PC-3 (cell line): ENCODE data around the gene TRAPPC8. TPM values are rescaled to one million over a fixed set of nuclear protein-coding genes. Genes with fewer than 3 reads are reported as not detected.
"Not testable (repeated sequence)": the region's sequence is repeated elsewhere in the genome, so short reads cannot be mapped to it uniquely, and the experiment has no call there.

Experiments used
- ATAC-seq: fragments of 200-7000 bp; cut with Tn5 transposase; 2 replicates; pipeline ENCODE4 v1.9.1; 2020; ENCODE audit warnings: mild to moderate bottlenecking, moderate library complexity
- BruUV-seq: library from RNA; stranded (reverse); fragments of 400-500 nt; replicated peaks from 2 replicates; lab custom pipeline; 2021; lab: Mats Ljungman, UMichigan
- CTCF ChIA-PET: fragments of 300-600 bp; sonication (Branson Sonifier 250); formaldehyde crosslinking; loops from one replicate; lab custom pipeline; 2022; ENCODE audit warnings: antibody characterized with exemption; lab: Charles Lee
- POLR2A ChIA-PET: fragments of 300-600 bp; sonication (Branson Sonifier 250); formaldehyde crosslinking; loops from one replicate; lab custom pipeline; 2022; ENCODE audit warnings: antibody characterized with exemption; ENCODE audit not compliant: unreplicated experiment; lab: Charles Lee
- DNase-seq: peaks from one replicate; pipeline ENCODE4 v3.0.0-alpha.2; 2015
- H2AFZ ChIP-seq: fragments of 300-600 bp; sonication (generic); 2 replicates; pipeline ENCODE4 v1.6.0; 2016; ENCODE audit warnings: antibody characterized with exemption, low read length
- H3F3A ChIP-seq: fragments of 300-600 bp; sonication (generic); one replicate; pipeline ENCODE4 v1.6.0; 2017; ENCODE audit warnings: antibody characterized with exemption, low read length, control low read depth, mild to moderate bottlenecking; ENCODE audit not compliant: unreplicated experiment
- H3K27ac ChIP-seq: fragments of 300-600 bp; sonication (generic); 2 replicates; pipeline ENCODE4 v1.5.1; 2016; ENCODE audit warnings: mild to moderate bottlenecking, low read length
- H3K27me3 ChIP-seq: fragments of 300-600 bp; sonication (generic); 2 replicates; pipeline ENCODE4 v1.6.1; 2016; ENCODE audit warnings: low read length, mixed read lengths
- H3K36me3 ChIP-seq: fragments of 300-600 bp; sonication (generic); 2 replicates; pipeline ENCODE4 v1.6.1; 2016; ENCODE audit warnings: low read depth, mixed run types, low read length, mixed read lengths
- H3K4me1 ChIP-seq: fragments of 300-600 bp; sonication (generic); 2 replicates; pipeline ENCODE4 v1.5.1; 2016; ENCODE audit warnings: low read length; ENCODE audit not compliant: insufficient read depth
- H3K4me2 ChIP-seq: fragments of 300-600 bp; sonication (generic); 2 replicates; pipeline ENCODE4 v1.6.0; 2016; ENCODE audit warnings: low read length
- H3K4me3 ChIP-seq: fragments of 300-600 bp; sonication (generic); 2 replicates; pipeline ENCODE4 v1.5.1; 2016; ENCODE audit warnings: mild to moderate bottlenecking, low read length, mixed read lengths
- H3K79me2 ChIP-seq: fragments of 300-600 bp; sonication (generic); 2 replicates; pipeline ENCODE4 v1.6.1; 2017; ENCODE audit warnings: low read length, mixed read lengths
- H3K9ac ChIP-seq: fragments of 300-600 bp; sonication (generic); 2 replicates; pipeline ENCODE4 v1.6.0; 2016; ENCODE audit warnings: mild to moderate bottlenecking, low read length
- H3K9me2 ChIP-seq: fragments of 300-600 bp; sonication (generic); replicated peaks from 2 replicates; pipeline ENCODE4 v1.6.1; 2016; ENCODE audit warnings: mixed run types, low read length, mixed read lengths
- H3K9me3 ChIP-seq: fragments of 300-600 bp; sonication (generic); 2 replicates; pipeline ENCODE4 v1.6.1; 2016; ENCODE audit warnings: low read length, mixed read lengths
- H4K20me1 ChIP-seq: fragments of 300-600 bp; sonication (generic); 2 replicates; pipeline ENCODE4 v1.6.1; 2016; ENCODE audit warnings: low read length, mixed read lengths
- EZH2 ChIP-seq: fragments of 300-600 bp; sonication (generic); IDR thresholded peaks from one replicate; pipeline ENCODE4 v1.6.1; 2017; ENCODE audit warnings: antibody characterized with exemption, mild to moderate bottlenecking, low read length; ENCODE audit not compliant: unreplicated experiment
- EZH2phosphoT487 ChIP-seq: fragments of 300-600 bp; sonication (generic); IDR thresholded peaks from 2 replicates; pipeline ENCODE4 v1.6.1; 2018; ENCODE audit warnings: mild to moderate bottlenecking, antibody characterized with exemption, low read length, borderline replicate concordance
- intact Hi-C: fragments of 100-400 bp; cut with micrococcal nuclease; formaldehyde crosslinking; loops from 2 replicates; pipeline ENCODE4 v1.9.0; 2023
- total RNA-seq: library from RNA; depleted of rRNA; stranded (reverse); fragments of >200 nt; gene quantifications from 2 replicates; pipeline ENCODE4 v1.2.3, GENCODE V29; 2014
- TF ChIP-seq, protein P1 (sequence below): fragments of 300-600 bp; sonication (generic); conservative IDR thresholded peaks from 2 replicates; pipeline ENCODE4 v1.5.1; 2017; ENCODE audit warnings: antibody characterized with exemption, low read depth, mild to moderate bottlenecking, low read length

Gene TRAPPC8
- total RNA-seq, 1 experiment from 2014 or later: 10.2 TPM

DNA sequence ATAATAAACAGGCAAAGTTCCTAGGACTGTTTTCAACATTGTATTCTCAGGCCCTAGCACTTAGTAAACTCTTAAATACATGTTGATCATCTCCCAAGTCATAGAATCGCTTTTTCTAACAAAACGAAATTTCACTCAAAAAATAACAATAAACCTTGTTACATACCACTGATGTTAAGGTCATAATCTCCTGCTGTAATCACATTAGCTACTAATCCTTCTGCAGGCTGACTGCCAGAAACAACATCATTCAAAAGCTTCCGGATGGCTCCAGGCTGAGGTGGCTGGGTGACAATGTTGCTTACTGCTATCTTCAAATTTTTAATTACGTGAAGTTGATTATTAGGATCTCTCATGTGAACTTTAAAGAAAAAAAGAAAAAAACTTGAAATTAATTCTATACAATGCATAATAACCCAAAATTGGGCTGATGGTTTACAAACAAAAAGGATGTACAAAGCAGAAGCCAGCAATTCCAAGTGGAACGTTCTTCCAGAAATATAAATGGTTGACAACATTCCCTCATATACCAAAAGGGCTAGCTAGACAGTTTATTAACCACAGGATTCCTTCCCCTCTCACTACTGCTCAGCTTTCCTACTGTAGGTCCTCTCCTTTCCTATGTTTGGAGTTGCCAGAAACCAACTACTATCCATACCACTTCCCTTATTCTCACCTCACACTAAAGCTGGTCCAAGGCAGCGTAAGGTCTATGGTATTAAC is 11.6 kb downstream of the TRAPPC8 start:
- Histone ChIP-seq H3K9ac (no peak overlapping the region), H3K4me3 (no peak overlapping the region), H3K4me1 (no peaks in the 10 kb centered on the region), H2AFZ (no peak overlapping the region), H3K27ac (no peak overlapping the region), H3F3A (no peaks in the 10 kb centered on the region), H3K79me2 (no peaks in the 10 kb centered on the region), H3K36me3 (no peaks in the 10 kb centered on the region), H4K20me1 (no peaks in the 10 kb centered on the region), H3K4me2 (no peak overlapping the region), H3K27me3 (no peaks in the 10 kb centered on the region), H3K9me3 (no peaks in the 10 kb centered on the region), H3K9me2 (no peaks in the 10 kb centered on the region)
- CTCF ChIA-PET: no interaction called here
- no peak for ATAC-seq
- no peak for DNase-seq
- intact Hi-C loops: no loop called here
- no TSS peak for BruUV-seq
- TF ChIP-seq EZH2phosphoT487 (no peak), EZH2 (no peak)
- TF ChIP-seq, protein P1, sequence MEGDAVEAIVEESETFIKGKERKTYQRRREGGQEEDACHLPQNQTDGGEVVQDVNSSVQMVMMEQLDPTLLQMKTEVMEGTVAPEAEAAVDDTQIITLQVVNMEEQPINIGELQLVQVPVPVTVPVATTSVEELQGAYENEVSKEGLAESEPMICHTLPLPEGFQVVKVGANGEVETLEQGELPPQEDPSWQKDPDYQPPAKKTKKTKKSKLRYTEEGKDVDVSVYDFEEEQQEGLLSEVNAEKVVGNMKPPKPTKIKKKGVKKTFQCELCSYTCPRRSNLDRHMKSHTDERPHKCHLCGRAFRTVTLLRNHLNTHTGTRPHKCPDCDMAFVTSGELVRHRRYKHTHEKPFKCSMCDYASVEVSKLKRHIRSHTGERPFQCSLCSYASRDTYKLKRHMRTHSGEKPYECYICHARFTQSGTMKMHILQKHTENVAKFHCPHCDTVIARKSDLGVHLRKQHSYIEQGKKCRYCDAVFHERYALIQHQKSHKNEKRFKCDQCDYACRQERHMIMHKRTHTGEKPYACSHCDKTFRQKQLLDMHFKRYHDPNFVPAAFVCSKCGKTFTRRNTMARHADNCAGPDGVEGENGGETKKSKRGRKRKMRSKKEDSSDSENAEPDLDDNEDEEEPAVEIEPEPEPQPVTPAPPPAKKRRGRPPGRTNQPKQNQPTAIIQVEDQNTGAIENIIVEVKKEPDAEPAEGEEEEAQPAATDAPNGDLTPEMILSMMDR: no peak
- POLR2A ChIA-PET: no interaction called here

DNA sequence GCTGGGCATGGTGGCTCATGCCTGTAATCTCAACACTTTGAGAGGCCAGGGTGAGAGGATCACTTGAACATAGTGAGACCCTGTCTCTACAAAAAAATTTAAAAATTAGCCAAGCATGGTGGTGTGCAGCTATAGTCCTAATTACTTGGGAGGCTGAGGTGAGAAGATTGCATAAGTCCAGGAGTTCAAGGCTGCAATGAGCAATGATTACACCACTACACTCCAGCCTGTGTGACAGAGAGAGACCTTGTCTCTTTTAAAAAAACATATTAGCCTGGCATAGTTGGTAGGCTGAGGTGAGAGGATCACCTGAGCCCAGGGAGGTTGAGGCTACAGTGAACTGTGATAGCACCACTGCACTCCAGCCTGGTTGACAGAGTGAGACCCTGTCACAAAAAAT is 13.7 kb downstream of the TRAPPC8 start:
- POLR2A ChIA-PET: no interaction called here
- no peaks in the 10 kb centered on the region for H3K27me3 ChIP-seq
- no peak overlapping the region for H3K9ac ChIP-seq
- no peaks in the 10 kb centered on the region for H3K9me2 ChIP-seq
- no peak for ATAC-seq
- no peaks in the 10 kb centered on the region for H3K36me3 ChIP-seq
- no peaks in the 10 kb centered on the region for H3K79me2 ChIP-seq
- H4K20me1 ChIP-seq: no peaks in the 10 kb centered on the region
- intact Hi-C loops: no loop called here
- BruUV-seq: no TSS peak
- no peak overlapping the region for H3K4me3 ChIP-seq
- no peaks in the 10 kb centered on the region for H3K4me1 ChIP-seq
- no peak overlapping the region for H3K27ac ChIP-seq
- no peak overlapping the region for H2AFZ ChIP-seq
- CTCF ChIA-PET: no interaction called here
- no peak for DNase-seq
- H3K9me3 ChIP-seq: no peaks in the 10 kb centered on the region
- TF ChIP-seq EZH2phosphoT487: no peak
- TF ChIP-seq EZH2: no peak
- TF ChIP-seq, protein P1: no peak
- no peak overlapping the region for H3K4me2 ChIP-seq
- H3F3A ChIP-seq: no peaks in the 10 kb centered on the region

- H3K36me3 ChIP-seq, H3K27me3 ChIP-seq, CTCF ChIA-PET, H3F3A ChIP-seq, H4K20me1 ChIP-seq, H3K79me2 ChIP-seq, H3K9me3 ChIP-seq, H3K27ac ChIP-seq, ATAC-seq, H3K4me1 ChIP-seq, DNase-seq, intact Hi-C loops, H2AFZ ChIP-seq, H3K4me3 ChIP-seq, BruUV-seq, H3K9me2 ChIP-seq, H3K4me2 ChIP-seq, H3K9ac ChIP-seq, POLR2A ChIA-PET: not testable (repeated sequence)
Observed at GRCh38 chr18:31926988-31927387, 15.9 kb downstream of the TRAPPC8 start.
